Liver (tissue), 9 donors: ENCODE results near the gene PDE3A. TPM values are rescaled to one million over a fixed set of nuclear protein-coding genes. Genes with fewer than 3 reads are reported as not detected.

Source experiments
- DNase-seq: peaks from one replicate; pipeline ENCODE4 v3.0.0-alpha.2; 2017; ENCODE audit warnings: low spot score
- H3K27ac ChIP-seq, 2 donors: one replicate each; pipeline ENCODE4 v1.7.0; 2013; ENCODE audit warnings: inconsistent platforms in 2 of 2, low read length in 2 of 2, control low read depth in 1 of 2, low read depth in 1 of 2, mild to moderate bottlenecking in 1 of 2
- H3K27me3 ChIP-seq, 4 donors: one replicate each; pipeline versions ENCODE4 v1.6.1 to v1.7.0; 2013; ENCODE audit warnings: low read length in 3 of 4, inconsistent platforms in 1 of 4, mild to moderate bottlenecking in 1 of 4, moderate library complexity in 1 of 4; ENCODE audit not compliant: control insufficient read depth in 4 of 4, insufficient read depth in 4 of 4
- H3K36me3 ChIP-seq, 4 donors: one replicate each; pipeline versions ENCODE4 v1.6.1 to v1.7.0; 2013; ENCODE audit warnings: low read length in 3 of 4, mild to moderate bottlenecking in 3 of 4, low read depth in 1 of 4, moderate library complexity in 1 of 4; ENCODE audit not compliant: control insufficient read depth in 4 of 4, insufficient read depth in 3 of 4
- H3K4me1 ChIP-seq, 4 donors: one replicate each; pipeline versions ENCODE4 v1.6.1 to v1.7.0; 2013; ENCODE audit warnings: low read length in 3 of 4, mild to moderate bottlenecking in 3 of 4, moderate library complexity in 1 of 4; ENCODE audit not compliant: control insufficient read depth in 4 of 4, insufficient read depth in 4 of 4
- H3K4me3 ChIP-seq, 3 donors: one replicate each; pipeline versions ENCODE4 v1.6.1 to v1.7.0; 2013; ENCODE audit warnings: low read length in 3 of 3, control low read depth in 1 of 3, low read depth in 1 of 3, mild to moderate bottlenecking in 1 of 3
- H3K9ac ChIP-seq, 2 donors: one replicate each; pipeline ENCODE4 v1.7.0; 2013; ENCODE audit warnings: low read length in 2 of 2, mild to moderate bottlenecking in 2 of 2, moderate library complexity in 2 of 2, control low read depth in 1 of 2, low read depth in 1 of 2
- H3K9me3 ChIP-seq, 4 donors: one replicate each; pipeline versions ENCODE4 v1.6.1 to v1.7.0; 2013; ENCODE audit warnings: low read length in 3 of 4; ENCODE audit not compliant: control insufficient read depth in 4 of 4
- EGR1 ChIP-seq, 2 donors: IDR thresholded peaks; 2 replicates each; pipeline ENCODE4 v1.6.1; 2016 to 2018; ENCODE audit warnings: antibody characterized with exemption in 2 of 2, low read depth in 2 of 2
- FOXA1 ChIP-seq: IDR thresholded peaks from 2 replicates; pipeline ENCODE4 v1.6.1; 2016; ENCODE audit warnings: antibody characterized with exemption
- FOXA2 ChIP-seq: IDR thresholded peaks from 2 replicates; pipeline ENCODE4 v1.6.1; 2016; ENCODE audit warnings: antibody characterized with exemption
- GABPA ChIP-seq, 2 donors: IDR thresholded peaks in 1 of 2; conservative IDR thresholded peaks in 1 of 2; 2 replicates each; pipeline ENCODE4 v1.6.1; 2016; ENCODE audit warnings: antibody characterized with exemption in 2 of 2, mild to moderate bottlenecking in 1 of 2, moderate library complexity in 1 of 2
- HNF4A ChIP-seq, 2 donors: conservative IDR thresholded peaks; 2 replicates each; pipeline ENCODE4 v1.6.1; 2016; ENCODE audit warnings: antibody characterized with exemption in 2 of 2, mild to moderate bottlenecking in 2 of 2
- HNF4G ChIP-seq: IDR thresholded peaks from 2 replicates; pipeline ENCODE4 v1.6.1; 2016; ENCODE audit warnings: antibody characterized with exemption
- JUND ChIP-seq, 2 donors: IDR thresholded peaks; 2 replicates each; pipeline ENCODE4 v1.6.1; 2016; ENCODE audit warnings: antibody characterized with exemption in 2 of 2
- NR2F2 ChIP-seq: IDR thresholded peaks from 2 replicates; pipeline ENCODE4 v1.6.1; 2016; ENCODE audit warnings: antibody characterized with exemption
- RAD21 ChIP-seq, 2 donors: IDR thresholded peaks; 2 replicates each; pipeline ENCODE4 v1.6.1; 2016; ENCODE audit warnings: antibody characterized with exemption in 2 of 2, mild to moderate bottlenecking in 2 of 2
- RXRA ChIP-seq, 2 donors: IDR thresholded peaks; 2 replicates each; pipeline ENCODE4 v1.6.1; 2017 to 2018; ENCODE audit warnings: antibody characterized with exemption in 2 of 2, mild to moderate bottlenecking in 1 of 2
- SP1 ChIP-seq: IDR thresholded peaks from 2 replicates; pipeline ENCODE4 v1.6.1; 2018; ENCODE audit warnings: antibody characterized with exemption, mild to moderate bottlenecking
- TAF1 ChIP-seq: conservative IDR thresholded peaks from 2 replicates; pipeline ENCODE4 v1.6.1; 2016; ENCODE audit warnings: antibody characterized with exemption, mild to moderate bottlenecking
- YY1 ChIP-seq: IDR thresholded peaks from 2 replicates; pipeline ENCODE4 v1.6.1; 2016; ENCODE audit warnings: antibody characterized with exemption, mild to moderate bottlenecking
- WGBS: extraction: QIAGEN DNeasy Blood & Tissue Kit; methylation state at CpG from one replicate; pipeline ENCODE4 v1.1.7; 2013; 5-methylcytosine and 5-hydroxymethylcytosine counted together
- polyA plus RNA-seq, 2 donors: library from polyadenylated mRNA; stranded (reverse) in 1 of 2; unstranded in 1 of 2; fragments of 200-250 nt in 1 of 2; fragments of >200 nt in 1 of 2; fragmentation: Nextera tagmentation in 1 of 2; extraction: Ambion mirVana in 1 of 2; gene quantifications; one replicate each; pipeline versions ENCODE4 v1.2.1 to v1.2.3, GENCODE V29; 2013 to 2015
- total RNA-seq, 2 donors: library from RNA; depleted of rRNA; stranded (reverse); fragments of >200 nt; gene quantifications; one replicate each; pipeline ENCODE4 v1.2.3, GENCODE V29; 2014
- TF ChIP-seq, protein P1 (sequence below): IDR thresholded peaks from 2 replicates; pipeline ENCODE4 v1.6.1; 2016; ENCODE audit warnings: antibody characterized with exemption
- TF ChIP-seq, protein P2 (sequence below): IDR thresholded peaks from 2 replicates; pipeline ENCODE4 v1.6.1; 2016; ENCODE audit warnings: antibody characterized with exemption, mild to moderate bottlenecking
- TF ChIP-seq, protein P3 (sequence below): IDR thresholded peaks from 2 replicates; pipeline ENCODE4 v1.6.1; 2016; ENCODE audit warnings: antibody characterized with exemption
- TF ChIP-seq, protein P4 (sequence below): fragments of 150-350 bp; IDR thresholded peaks from 2 replicates; pipeline ENCODE4 v1.5.1; 2017; ENCODE audit warnings: improper control_type of control experiment, low read depth, low read length; ENCODE audit not compliant: missing input control
- TF ChIP-seq, protein P5 (sequence below): IDR thresholded peaks from 2 replicates; pipeline ENCODE4 v1.6.1; 2016; ENCODE audit warnings: antibody characterized with exemption
- donor health status: healthy.
- donor health status: healthy.
- donor health status: healthy.
- donor health status: healthy.
- donor health status: healthy.

PDE3A gene
- total and polyA plus RNA-seq, 4 donors: 0.50 to 3.8 (median 2.2) TPM

DNA sequence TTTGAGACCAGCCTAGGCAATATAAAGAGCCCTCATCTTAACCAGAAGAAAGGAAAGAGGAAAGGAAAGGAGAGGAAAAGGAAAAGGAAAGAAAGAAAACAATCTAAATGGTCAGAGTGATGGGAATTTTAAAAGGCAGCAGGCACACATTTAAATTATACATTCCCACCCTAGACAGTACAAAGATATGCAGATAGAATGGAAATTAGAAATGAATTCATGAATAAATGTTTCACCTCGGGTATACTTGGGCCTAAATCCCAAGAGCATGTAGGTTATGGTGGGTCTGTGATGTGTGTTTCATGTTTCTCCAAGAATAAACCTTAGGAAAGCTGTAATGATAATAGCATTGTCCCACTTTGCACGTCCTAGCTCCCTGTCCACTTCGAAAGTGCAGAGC, 222.2 kb downstream of the PDE3A start:
- DNase-seq: no peak
- no peaks in the 10 kb centered on the region for H3K36me3 ChIP-seq
- WGBS: 72% methylated on average over 3 of the region's 3 CpGs
- no peaks in the 10 kb centered on the region for H3K9me3 ChIP-seq
- no peak overlapping the region for H3K9ac ChIP-seq
- no peak overlapping the region for H3K4me3 ChIP-seq
- H3K4me1 ChIP-seq: no peaks in the 10 kb centered on the region
- no peaks in the 10 kb centered on the region for H3K27me3 ChIP-seq
- H3K27ac ChIP-seq: no peak overlapping the region
- TF ChIP-seq, protein P1, sequence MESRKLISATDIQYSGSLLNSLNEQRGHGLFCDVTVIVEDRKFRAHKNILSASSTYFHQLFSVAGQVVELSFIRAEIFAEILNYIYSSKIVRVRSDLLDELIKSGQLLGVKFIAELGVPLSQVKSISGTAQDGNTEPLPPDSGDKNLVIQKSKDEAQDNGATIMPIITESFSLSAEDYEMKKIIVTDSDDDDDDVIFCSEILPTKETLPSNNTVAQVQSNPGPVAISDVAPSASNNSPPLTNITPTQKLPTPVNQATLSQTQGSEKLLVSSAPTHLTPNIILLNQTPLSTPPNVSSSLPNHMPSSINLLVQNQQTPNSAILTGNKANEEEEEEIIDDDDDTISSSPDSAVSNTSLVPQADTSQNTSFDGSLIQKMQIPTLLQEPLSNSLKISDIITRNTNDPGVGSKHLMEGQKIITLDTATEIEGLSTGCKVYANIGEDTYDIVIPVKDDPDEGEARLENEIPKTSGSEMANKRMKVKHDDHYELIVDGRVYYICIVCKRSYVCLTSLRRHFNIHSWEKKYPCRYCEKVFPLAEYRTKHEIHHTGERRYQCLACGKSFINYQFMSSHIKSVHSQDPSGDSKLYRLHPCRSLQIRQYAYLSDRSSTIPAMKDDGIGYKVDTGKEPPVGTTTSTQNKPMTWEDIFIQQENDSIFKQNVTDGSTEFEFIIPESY: no peak
- TF ChIP-seq, protein P2, sequence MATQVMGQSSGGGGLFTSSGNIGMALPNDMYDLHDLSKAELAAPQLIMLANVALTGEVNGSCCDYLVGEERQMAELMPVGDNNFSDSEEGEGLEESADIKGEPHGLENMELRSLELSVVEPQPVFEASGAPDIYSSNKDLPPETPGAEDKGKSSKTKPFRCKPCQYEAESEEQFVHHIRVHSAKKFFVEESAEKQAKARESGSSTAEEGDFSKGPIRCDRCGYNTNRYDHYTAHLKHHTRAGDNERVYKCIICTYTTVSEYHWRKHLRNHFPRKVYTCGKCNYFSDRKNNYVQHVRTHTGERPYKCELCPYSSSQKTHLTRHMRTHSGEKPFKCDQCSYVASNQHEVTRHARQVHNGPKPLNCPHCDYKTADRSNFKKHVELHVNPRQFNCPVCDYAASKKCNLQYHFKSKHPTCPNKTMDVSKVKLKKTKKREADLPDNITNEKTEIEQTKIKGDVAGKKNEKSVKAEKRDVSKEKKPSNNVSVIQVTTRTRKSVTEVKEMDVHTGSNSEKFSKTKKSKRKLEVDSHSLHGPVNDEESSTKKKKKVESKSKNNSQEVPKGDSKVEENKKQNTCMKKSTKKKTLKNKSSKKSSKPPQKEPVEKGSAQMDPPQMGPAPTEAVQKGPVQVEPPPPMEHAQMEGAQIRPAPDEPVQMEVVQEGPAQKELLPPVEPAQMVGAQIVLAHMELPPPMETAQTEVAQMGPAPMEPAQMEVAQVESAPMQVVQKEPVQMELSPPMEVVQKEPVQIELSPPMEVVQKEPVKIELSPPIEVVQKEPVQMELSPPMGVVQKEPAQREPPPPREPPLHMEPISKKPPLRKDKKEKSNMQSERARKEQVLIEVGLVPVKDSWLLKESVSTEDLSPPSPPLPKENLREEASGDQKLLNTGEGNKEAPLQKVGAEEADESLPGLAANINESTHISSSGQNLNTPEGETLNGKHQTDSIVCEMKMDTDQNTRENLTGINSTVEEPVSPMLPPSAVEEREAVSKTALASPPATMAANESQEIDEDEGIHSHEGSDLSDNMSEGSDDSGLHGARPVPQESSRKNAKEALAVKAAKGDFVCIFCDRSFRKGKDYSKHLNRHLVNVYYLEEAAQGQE: no peak
- no peak for TF ChIP-seq SP1
- TF ChIP-seq FOXA2: no peak
- TF ChIP-seq, protein P3, sequence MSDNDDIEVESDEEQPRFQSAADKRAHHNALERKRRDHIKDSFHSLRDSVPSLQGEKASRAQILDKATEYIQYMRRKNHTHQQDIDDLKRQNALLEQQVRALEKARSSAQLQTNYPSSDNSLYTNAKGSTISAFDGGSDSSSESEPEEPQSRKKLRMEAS: no peak
- no peak for TF ChIP-seq FOXA1
- no peak for TF ChIP-seq HNF4A (conservative IDR thresholded peaks at IDR 0.05)
- no peak for TF ChIP-seq RXRA (IDR thresholded peaks at IDR 0.05)
- TF ChIP-seq JUND (IDR thresholded peaks at IDR 0.05): no peak
- TF ChIP-seq TAF1: no peak
- TF ChIP-seq EGR1 (IDR thresholded peaks at IDR 0.05; ENCODE audit: low read depth in 2 of 2): no peak
- no peak for TF ChIP-seq NR2F2
- no peak for TF ChIP-seq YY1
- TF ChIP-seq, protein P4, sequence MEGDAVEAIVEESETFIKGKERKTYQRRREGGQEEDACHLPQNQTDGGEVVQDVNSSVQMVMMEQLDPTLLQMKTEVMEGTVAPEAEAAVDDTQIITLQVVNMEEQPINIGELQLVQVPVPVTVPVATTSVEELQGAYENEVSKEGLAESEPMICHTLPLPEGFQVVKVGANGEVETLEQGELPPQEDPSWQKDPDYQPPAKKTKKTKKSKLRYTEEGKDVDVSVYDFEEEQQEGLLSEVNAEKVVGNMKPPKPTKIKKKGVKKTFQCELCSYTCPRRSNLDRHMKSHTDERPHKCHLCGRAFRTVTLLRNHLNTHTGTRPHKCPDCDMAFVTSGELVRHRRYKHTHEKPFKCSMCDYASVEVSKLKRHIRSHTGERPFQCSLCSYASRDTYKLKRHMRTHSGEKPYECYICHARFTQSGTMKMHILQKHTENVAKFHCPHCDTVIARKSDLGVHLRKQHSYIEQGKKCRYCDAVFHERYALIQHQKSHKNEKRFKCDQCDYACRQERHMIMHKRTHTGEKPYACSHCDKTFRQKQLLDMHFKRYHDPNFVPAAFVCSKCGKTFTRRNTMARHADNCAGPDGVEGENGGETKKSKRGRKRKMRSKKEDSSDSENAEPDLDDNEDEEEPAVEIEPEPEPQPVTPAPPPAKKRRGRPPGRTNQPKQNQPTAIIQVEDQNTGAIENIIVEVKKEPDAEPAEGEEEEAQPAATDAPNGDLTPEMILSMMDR: no peak
- TF ChIP-seq GABPA (IDR thresholded peaks at IDR 0.05 in 1 of 2, conservative IDR thresholded peaks at IDR 0.05 in 1 of 2): no peak
- TF ChIP-seq HNF4G: no peak
- TF ChIP-seq, protein P5, sequence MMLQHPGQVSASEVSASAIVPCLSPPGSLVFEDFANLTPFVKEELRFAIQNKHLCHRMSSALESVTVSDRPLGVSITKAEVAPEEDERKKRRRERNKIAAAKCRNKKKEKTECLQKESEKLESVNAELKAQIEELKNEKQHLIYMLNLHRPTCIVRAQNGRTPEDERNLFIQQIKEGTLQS: no peak
- no peak for TF ChIP-seq RAD21 (IDR thresholded peaks at IDR 0.05)
